K562 (cell line): ENCODE results near the gene RUNX1. TPM values are rescaled to one million over a fixed set of nuclear protein-coding genes. Genes with fewer than 3 reads are reported as not detected.

Experiments
- CBX1 ChIP-seq: sonication (generic); IDR thresholded peaks from 2 replicates; pipeline ENCODE4 v1.6.1; 2016; ENCODE audit warnings: antibody characterized with exemption, low read depth, mild to moderate bottlenecking
- CHD2 ChIP-seq: IDR thresholded peaks from 2 replicates; pipeline ENCODE4 v1.6.1; 2011; ENCODE audit warnings: low read depth, low read length
- DIDO1 ChIP-seq: fragments of 450-650 bp; IDR thresholded peaks from 2 replicates; pipeline ENCODE4 v1.6.1; 2016; ENCODE audit warnings: low read depth, missing biosample characterization, missing genetic modification characterization
- ETS2 ChIP-seq: IDR thresholded peaks from 2 replicates; pipeline ENCODE4 v1.6.1; 2016; ENCODE audit warnings: borderline replicate concordance, missing genetic modification characterization, mild to moderate bottlenecking, moderate library complexity, missing compliant biosample characterization; ENCODE audit not compliant: poor library complexity, severe bottlenecking
- GTF2F1 ChIP-seq: IDR thresholded peaks from 2 replicates; pipeline ENCODE4 v1.6.1; 2011; ENCODE audit warnings: low read depth, low read length, improper control_type of control experiment
- IRF2 ChIP-seq: sonication (generic); formaldehyde crosslinking; IDR thresholded peaks from 2 replicates; pipeline ENCODE4 v1.8.1; 2022; ENCODE audit warnings: mild to moderate bottlenecking, missing genetic modification reagents
- PCBP2 ChIP-seq: fragments of 200-400 bp; formaldehyde crosslinking; IDR thresholded peaks from 2 replicates; pipeline ENCODE4 v1.6.1; 2018; ENCODE audit warnings: low read length, low read depth, mild to moderate bottlenecking, moderate library complexity; ENCODE audit not compliant: poor library complexity, severe bottlenecking
- SRSF1 ChIP-seq: fragments of 200-400 bp; formaldehyde crosslinking; IDR thresholded peaks from 2 replicates; pipeline ENCODE4 v1.6.1; 2017; ENCODE audit warnings: mild to moderate bottlenecking, low read depth, low read length, moderate library complexity
- ZNF408 ChIP-seq: fragments of 250-450 bp; sonication (Bioruptor Pico); IDR thresholded peaks from 2 replicates; pipeline ENCODE4 v1.4.0; 2020; ENCODE audit warnings: low read depth, mild to moderate bottlenecking, moderate library complexity
- ZNF717 ChIP-seq: fragments of 250-450 bp; sonication (Bioruptor Pico); IDR thresholded peaks from 2 replicates; pipeline ENCODE4 v1.5.0; 2021
- polyA plus RNA-seq, 8 experiments: library from polyadenylated mRNA; depleted of rRNA in 4 of 8; stranded (reverse) in 5 of 8; unstranded in 3 of 8; fragments of >200 nt; fragmentation: Nextera tagmentation in 2 of 8; fragmentation: Illumina TruSeq in 1 of 8; extraction: Ambion mirVana in 2 of 8; extraction: Trizol in 1 of 8; gene quantifications; 2 replicates each; pipeline versions ENCODE4 v1.2.1 to v1.2.3, GENCODE V29; 2011 to 2014; ENCODE audit warnings: inconsistent platforms in 1 of 8, missing spikeins in 1 of 8
- total RNA-seq, 7 experiments: library from RNA; depleted of rRNA in 6 of 7; stranded (reverse); fragments of >200 nt in 6 of 7; fragmentation: Illumina TruSeq in 2 of 7; extraction: Trizol in 2 of 7; gene quantifications; 2 replicates each; pipeline versions ENCODE4 v1.2.1 to v1.2.3, GENCODE V29; 2011 to 2021; ENCODE audit warnings: low replicate concordance in 1 of 7
- TF ChIP-seq, protein P1 (sequence below), 2 experiments: fragments of 450-650 bp; IDR thresholded peaks; 2 replicates each; pipeline ENCODE4 v1.6.1; 2016; ENCODE audit warnings: mild to moderate bottlenecking in 2 of 2, borderline replicate concordance in 1 of 2, low read depth in 1 of 2, moderate library complexity in 1 of 2

RUNX1 gene
- total and polyA plus RNA-seq, 9 of the 15 experiments (the other 6 are each of a cell fraction or from before 2014, with no cell fraction given) = 2.2 to 68.6 (median 17.8) TPM

DNA sequence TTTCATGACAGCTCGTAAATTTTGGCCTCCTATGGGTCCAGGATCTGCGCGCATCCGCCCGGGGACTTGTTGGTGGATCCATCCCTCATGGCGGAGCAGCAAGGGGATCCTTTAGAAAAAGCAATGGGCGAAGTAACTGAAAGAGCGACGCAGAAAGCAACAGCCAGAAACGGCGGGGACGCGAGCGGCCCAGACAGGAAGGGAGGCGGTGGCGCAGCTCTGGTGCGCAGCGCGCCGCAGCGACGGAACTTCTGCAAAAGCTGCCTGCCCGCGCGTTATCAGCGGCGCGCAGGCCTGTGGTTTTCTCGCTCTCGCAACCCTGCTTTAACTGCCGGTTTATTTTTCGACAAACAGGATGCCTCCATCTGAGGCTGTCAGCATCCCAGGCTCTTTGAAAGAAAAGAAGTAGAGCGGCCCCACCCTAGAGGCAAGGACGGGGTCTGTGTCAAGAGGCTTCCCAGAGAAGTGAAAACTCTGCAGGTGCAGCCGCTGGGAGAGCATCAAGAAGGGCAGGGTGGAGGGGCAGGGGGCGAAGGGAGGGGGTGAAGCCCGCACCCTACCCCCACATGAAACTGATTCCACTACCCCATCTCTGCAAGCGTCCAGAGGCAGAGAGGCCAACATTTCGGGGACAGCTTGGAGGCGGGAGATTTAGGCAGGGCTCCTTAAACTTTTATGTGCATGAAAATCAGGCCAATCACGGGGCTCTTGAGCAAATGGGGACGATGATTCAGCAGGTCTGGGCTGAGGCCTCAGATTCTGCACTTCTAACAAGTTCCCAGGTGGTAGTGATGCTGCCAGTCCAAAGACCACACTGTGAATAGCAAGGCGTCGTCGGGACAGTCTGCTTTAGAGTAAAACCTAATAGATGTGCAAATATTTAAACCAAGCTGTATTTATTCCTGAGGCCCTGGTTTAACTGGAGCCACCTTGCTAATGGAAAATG is 22.2 kb downstream of the RUNX1 start (continued):
- peak; percentile 44 for TF ChIP-seq CBX1
- no peak for TF ChIP-seq ZNF717 (CRISPR knock-in tag)
- no peak for TF ChIP-seq PCBP2
- no peak for TF ChIP-seq SRSF1
- no peak for TF ChIP-seq IRF2 (CRISPR knock-in tag)
- 0 out of 2 replicates have a peak, but pooled peaks have one; percentile 30 for TF ChIP-seq DIDO1 (tag)
- TF ChIP-seq CHD2 = 0 out of 2 replicates have a peak, but pooled peaks have one; percentile 9
- TF ChIP-seq, protein P1, sequence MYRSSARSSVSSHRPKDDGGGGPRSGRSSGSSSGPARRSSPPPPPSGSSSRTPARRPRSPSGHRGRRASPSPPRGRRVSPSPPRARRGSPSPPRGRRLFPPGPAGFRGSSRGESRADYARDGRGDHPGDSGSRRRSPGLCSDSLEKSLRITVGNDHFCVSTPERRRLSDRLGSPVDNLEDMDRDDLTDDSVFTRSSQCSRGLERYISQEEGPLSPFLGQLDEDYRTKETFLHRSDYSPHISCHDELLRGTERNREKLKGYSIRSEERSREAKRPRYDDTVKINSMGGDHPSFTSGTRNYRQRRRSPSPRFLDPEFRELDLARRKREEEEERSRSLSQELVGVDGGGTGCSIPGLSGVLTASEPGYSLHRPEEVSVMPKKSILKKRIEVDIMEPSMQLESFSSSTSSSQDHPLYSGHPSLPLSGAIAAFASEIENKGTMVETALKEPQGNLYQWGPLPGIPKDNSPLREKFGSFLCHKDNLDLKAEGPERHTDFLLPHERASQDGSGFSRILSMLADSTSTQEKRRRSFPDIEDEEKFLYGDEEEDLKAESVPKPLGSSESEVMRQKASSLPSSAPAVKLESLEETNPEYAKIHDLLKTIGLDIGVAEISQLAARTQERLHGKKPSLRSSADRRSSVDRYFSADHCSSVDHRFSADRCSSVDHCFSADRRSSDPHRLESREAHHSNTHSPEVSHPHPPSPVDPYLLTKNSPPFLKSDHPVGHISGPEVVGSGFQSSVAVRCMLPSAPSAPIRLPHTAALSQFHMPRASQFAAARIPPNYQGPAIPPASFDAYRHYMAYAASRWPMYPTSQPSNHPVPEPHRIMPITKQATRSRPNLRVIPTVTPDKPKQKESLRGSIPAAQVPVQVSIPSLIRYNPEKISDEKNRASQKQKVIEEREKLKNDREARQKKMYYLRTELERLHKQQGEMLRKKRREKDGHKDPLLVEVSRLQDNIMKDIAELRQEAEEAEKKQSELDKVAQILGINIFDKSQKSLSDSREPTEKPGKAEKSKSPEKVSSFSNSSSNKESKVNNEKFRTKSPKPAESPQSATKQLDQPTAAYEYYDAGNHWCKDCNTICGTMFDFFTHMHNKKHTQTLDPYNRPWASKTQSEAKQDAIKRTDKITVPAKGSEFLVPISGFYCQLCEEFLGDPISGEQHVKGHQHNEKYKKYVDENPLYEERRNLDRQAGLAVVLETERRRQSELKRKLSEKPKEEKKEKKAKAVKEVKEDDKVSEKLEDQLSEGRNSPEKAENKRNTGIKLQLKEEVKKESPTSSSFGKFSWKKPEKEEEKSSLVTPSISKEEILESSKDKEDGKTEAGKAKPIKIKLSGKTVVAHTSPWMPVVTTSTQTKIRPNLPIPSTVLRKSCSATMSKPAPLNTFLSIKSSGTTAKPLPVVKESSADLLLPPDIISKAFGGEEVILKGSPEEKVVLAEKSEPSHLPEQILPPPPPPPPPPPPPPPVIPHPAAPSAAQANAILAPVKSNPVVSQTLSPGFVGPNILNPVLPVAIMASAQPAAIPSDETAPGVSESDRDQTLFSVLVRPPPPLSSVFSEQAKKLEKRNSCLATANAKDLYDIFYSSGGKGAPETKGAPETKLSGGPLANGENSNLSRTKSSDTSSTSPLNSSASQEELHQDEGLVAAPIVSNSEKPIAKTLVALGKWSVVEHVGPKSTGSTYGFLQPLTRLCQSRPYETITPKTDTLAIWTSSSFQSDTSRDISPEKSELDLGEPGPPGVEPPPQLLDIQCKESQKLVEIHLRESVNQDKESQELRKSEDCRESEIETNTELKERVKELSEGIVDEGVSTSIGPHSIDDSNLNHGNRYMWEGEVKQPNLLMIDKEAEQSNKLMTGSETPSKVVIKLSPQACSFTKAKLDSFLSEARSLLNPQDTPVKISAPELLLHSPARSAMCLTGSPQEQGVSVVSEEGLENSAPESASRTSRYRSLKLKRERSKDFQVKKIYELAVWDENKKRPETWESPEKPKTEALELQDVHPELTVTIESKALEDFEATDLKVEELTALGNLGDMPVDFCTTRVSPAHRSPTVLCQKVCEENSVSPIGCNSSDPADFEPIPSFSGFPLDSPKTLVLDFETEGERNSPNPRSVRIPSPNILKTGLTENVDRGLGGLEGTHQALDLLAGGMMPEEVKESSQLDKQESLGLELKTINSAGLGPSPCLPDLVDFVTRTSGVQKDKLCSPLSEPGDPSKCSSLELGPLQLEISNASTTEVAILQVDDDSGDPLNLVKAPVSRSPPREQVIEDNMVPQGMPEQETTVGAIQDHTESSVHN (IDR thresholded peaks at IDR 0.05; ENCODE audit: borderline replicate concordance in 1 of 2, low read depth in 1 of 2) = no peak
- TF ChIP-seq GTF2F1 = no peak
- TF ChIP-seq ZNF408 (CRISPR knock-in tag) = no peak
- no peak for TF ChIP-seq ETS2
